Fibroblast of skin of left quadriceps (primary cell): ENCODE measurements around the gene EMX1.

Experiments
- DNase-seq, 2 experiments: peaks; one replicate each; pipeline ENCODE4 v3.0.0-alpha.2; 2013; ENCODE audit warnings: low read depth in 2 of 2

EMX1 gene

GRCh38 chr2:72942881-72943418, 25.6 kb downstream of the EMX1 start:
- DNase-seq = no peak

- DNase-seq = no peak
Measured at GRCh38 chr2:72943540-72944395, 26.4 kb downstream of the EMX1 start.

GRCh38 chr2:72944804-72945449, 27.6 kb downstream of the EMX1 start:
- DNase-seq = no peak

GRCh38 chr2:72945450-72946019, 28.2 kb downstream of the EMX1 start:
- no peak for DNase-seq

- no peak for DNase-seq
Measured at GRCh38 chr2:72946466-72946865, 29.1 kb downstream of the EMX1 start.

GRCh38 chr2:72947952-72948830, 30.9 kb downstream of the EMX1 start:
- no peak for DNase-seq

GRCh38 chr2:72949045-72949444, 31.7 kb downstream of the EMX1 start:
- no peak for DNase-seq

GRCh38 chr2:72949642-72950041, 32.3 kb downstream of the EMX1 start:
- no peak for DNase-seq

GRCh38 chr2:72950558-72951255, 33.4 kb downstream of the EMX1 start:
- no peak for DNase-seq

- DNase-seq = no peak
Measured at GRCh38 chr2:72951303-72952095, 34.2 kb downstream of the EMX1 start.

- no peak for DNase-seq
Measured at GRCh38 chr2:72952110-72952823, 34.9 kb downstream of the EMX1 start.

- DNase-seq = no peak
Measured at GRCh38 chr2:72952961-72953360, 35.6 kb downstream of the EMX1 start.

- DNase-seq = no peak
Measured at GRCh38 chr2:72953528-72953927, 36.2 kb downstream of the EMX1 start.

- DNase-seq = no peak
Measured at GRCh38 chr2:72953976-72954375, 36.7 kb downstream of the EMX1 start.

- no peak for DNase-seq
Measured at GRCh38 chr2:72954376-72955227, 37.3 kb downstream of the EMX1 start.

- no peak for DNase-seq
Measured at GRCh38 chr2:72955228-72956049, 38.1 kb downstream of the EMX1 start.

GRCh38 chr2:72956050-72956395, 38.7 kb downstream of the EMX1 start:
- no peak for DNase-seq

GRCh38 chr2:72956936-72957335, 39.6 kb downstream of the EMX1 start:
- DNase-seq = no peak
